ENCODE measurements around the gene FADD.
"Not testable (repeated sequence)": the region's sequence is repeated elsewhere in the genome, so short reads cannot be mapped to it uniquely, and the experiment has no call there.

The FADD gene

GRCh38 chr11:70218076-70218475, 15.0 kb downstream of the FADD start:
- H3K9me3 ChIP-seq (ENCODE audit: control insufficient read depth, low read length); H3K4me3 ChIP-seq (ENCODE audit: extremely low read depth, insufficient read depth, low read length, poor library complexity, severe bottlenecking); H3K4me1 ChIP-seq (ENCODE audit: control insufficient read depth, insufficient read depth, low read length, poor library complexity, severe bottlenecking); H3K27ac ChIP-seq (ENCODE audit: low read depth, low read length, severe bottlenecking); H3K36me3 ChIP-seq (ENCODE audit: control insufficient read depth, insufficient read depth, low read length): not testable (repeated sequence)
- 68 to 70% methylated on average over 6 of the region's 8 CpGs for WGBS, 2 experiments (ENCODE audit: insufficient coverage in 2 of 2)

- Histone ChIP-seq H3K4me1 (ENCODE audit: control insufficient read depth, insufficient read depth, low read length, poor library complexity, severe bottlenecking) (no peaks in the 10 kb centered on the region), H3K27ac (ENCODE audit: low read depth, low read length, severe bottlenecking) (no peak overlapping the region), H3K9me3 (ENCODE audit: control insufficient read depth, low read length) (no peaks in the 10 kb centered on the region), H3K36me3 (ENCODE audit: control insufficient read depth, insufficient read depth, low read length) (no peaks in the 10 kb centered on the region), H3K4me3 (ENCODE audit: extremely low read depth, insufficient read depth, low read length, poor library complexity, severe bottlenecking) (no peak overlapping the region)
- WGBS, 2 experiments (ENCODE audit: insufficient coverage in 2 of 2): 80% methylated on average over 1 to 2 of the region's 3 CpGs
Measured at GRCh38 chr11:70220136-70220535, 17.0 kb downstream of the FADD start.

GRCh38 chr11:70220920-70221319, 17.8 kb downstream of the FADD start:
- WGBS, 2 experiments (ENCODE audit: insufficient coverage in 2 of 2): 100% methylated on average over 1 of the region's 1 CpG; no CpG with 5 or more reads in 1 of the 2 experiments
- Histone ChIP-seq H3K4me3 (ENCODE audit: extremely low read depth, insufficient read depth, low read length, poor library complexity, severe bottlenecking) (no peak overlapping the region), H3K4me1 (ENCODE audit: control insufficient read depth, insufficient read depth, low read length, poor library complexity, severe bottlenecking) (no peaks in the 10 kb centered on the region), H3K36me3 (ENCODE audit: control insufficient read depth, insufficient read depth, low read length) (no peaks in the 10 kb centered on the region), H3K27ac (ENCODE audit: low read depth, low read length, severe bottlenecking) (no peak overlapping the region), H3K9me3 (ENCODE audit: control insufficient read depth, low read length) (no peaks in the 10 kb centered on the region)

GRCh38 chr11:70225681-70226177, 22.6 kb downstream of the FADD start:
- Histone ChIP-seq H3K4me3 (ENCODE audit: extremely low read depth, insufficient read depth, low read length, poor library complexity, severe bottlenecking) (no peak overlapping the region), H3K9me3 (ENCODE audit: control insufficient read depth, low read length) (no peaks in the 10 kb centered on the region), H3K36me3 (ENCODE audit: control insufficient read depth, insufficient read depth, low read length) (no peaks in the 10 kb centered on the region), H3K4me1 (ENCODE audit: control insufficient read depth, insufficient read depth, low read length, poor library complexity, severe bottlenecking) (peaks cover 5% of the 10 kb centered on the region), H3K27ac (ENCODE audit: low read depth, low read length, severe bottlenecking) (no peak overlapping the region)
- WGBS, 2 experiments (ENCODE audit: insufficient coverage in 2 of 2): 86 to 89% methylated on average over 8 of the region's 8 CpGs

- WGBS, 2 experiments (ENCODE audit: insufficient coverage in 2 of 2): 51 to 52% methylated on average over 3 of the region's 3 CpGs
- H3K4me1 ChIP-seq (ENCODE audit: control insufficient read depth, insufficient read depth, low read length, poor library complexity, severe bottlenecking): peaks cover 7% of the 10 kb centered on the region
- no peaks in the 10 kb centered on the region for H3K36me3 ChIP-seq (ENCODE audit: control insufficient read depth, insufficient read depth, low read length)
- H3K27ac ChIP-seq (ENCODE audit: low read depth, low read length, severe bottlenecking): no peak overlapping the region
- no peaks in the 10 kb centered on the region for H3K9me3 ChIP-seq (ENCODE audit: control insufficient read depth, low read length)
- no peak overlapping the region for H3K4me3 ChIP-seq (ENCODE audit: extremely low read depth, insufficient read depth, low read length, poor library complexity, severe bottlenecking)
Measured at GRCh38 chr11:70226183-70226582, 23.1 kb downstream of the FADD start.

DNA sequence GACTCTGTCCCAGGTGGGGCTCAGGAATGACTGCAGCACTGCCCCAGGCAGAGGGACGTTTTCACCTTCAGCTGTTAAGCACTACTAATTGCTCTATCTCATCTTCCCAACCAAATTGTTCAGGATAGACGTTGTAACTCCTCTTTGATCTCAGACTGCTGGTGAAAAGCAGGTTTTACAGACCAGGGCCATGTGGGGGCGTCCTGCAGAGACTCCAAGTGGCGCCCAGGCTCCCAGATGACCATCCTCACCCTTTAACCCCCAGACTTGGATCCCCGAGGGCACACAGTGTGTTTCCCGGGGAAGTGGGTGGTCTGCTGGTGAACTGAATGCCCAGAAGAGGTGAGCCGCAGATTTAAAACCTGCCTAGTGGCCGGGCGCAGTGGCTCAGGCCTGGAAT, 23.9 kb downstream of the FADD start:
- Histone ChIP-seq H3K36me3 (ENCODE audit: control insufficient read depth, insufficient read depth, low read length) (no peaks in the 10 kb centered on the region), H3K4me3 (ENCODE audit: extremely low read depth, insufficient read depth, low read length, poor library complexity, severe bottlenecking) (no peak overlapping the region), H3K27ac (ENCODE audit: low read depth, low read length, severe bottlenecking) (no peak overlapping the region), H3K4me1 (ENCODE audit: control insufficient read depth, insufficient read depth, low read length, poor library complexity, severe bottlenecking) (peaks cover 8% of the 10 kb centered on the region), H3K9me3 (ENCODE audit: control insufficient read depth, low read length) (no peaks in the 10 kb centered on the region)
- WGBS, 2 experiments (ENCODE audit: insufficient coverage in 2 of 2): 69 to 70% methylated on average over 7 to 9 of the region's 9 CpGs

GRCh38 chr11:70229737-70230136, 26.6 kb downstream of the FADD start:
- Histone ChIP-seq H3K4me1 (ENCODE audit: control insufficient read depth, insufficient read depth, low read length, poor library complexity, severe bottlenecking) (peaks cover 8% of the 10 kb centered on the region), H3K9me3 (ENCODE audit: control insufficient read depth, low read length) (no peaks in the 10 kb centered on the region), H3K27ac (ENCODE audit: low read depth, low read length, severe bottlenecking) (no peak overlapping the region), H3K36me3 (ENCODE audit: control insufficient read depth, insufficient read depth, low read length) (no peaks in the 10 kb centered on the region), H3K4me3 (ENCODE audit: extremely low read depth, insufficient read depth, low read length, poor library complexity, severe bottlenecking) (no peak overlapping the region)
- 95 to 96% methylated on average over 6 to 7 of the region's 10 CpGs for WGBS, 2 experiments (ENCODE audit: insufficient coverage in 2 of 2)

DNA sequence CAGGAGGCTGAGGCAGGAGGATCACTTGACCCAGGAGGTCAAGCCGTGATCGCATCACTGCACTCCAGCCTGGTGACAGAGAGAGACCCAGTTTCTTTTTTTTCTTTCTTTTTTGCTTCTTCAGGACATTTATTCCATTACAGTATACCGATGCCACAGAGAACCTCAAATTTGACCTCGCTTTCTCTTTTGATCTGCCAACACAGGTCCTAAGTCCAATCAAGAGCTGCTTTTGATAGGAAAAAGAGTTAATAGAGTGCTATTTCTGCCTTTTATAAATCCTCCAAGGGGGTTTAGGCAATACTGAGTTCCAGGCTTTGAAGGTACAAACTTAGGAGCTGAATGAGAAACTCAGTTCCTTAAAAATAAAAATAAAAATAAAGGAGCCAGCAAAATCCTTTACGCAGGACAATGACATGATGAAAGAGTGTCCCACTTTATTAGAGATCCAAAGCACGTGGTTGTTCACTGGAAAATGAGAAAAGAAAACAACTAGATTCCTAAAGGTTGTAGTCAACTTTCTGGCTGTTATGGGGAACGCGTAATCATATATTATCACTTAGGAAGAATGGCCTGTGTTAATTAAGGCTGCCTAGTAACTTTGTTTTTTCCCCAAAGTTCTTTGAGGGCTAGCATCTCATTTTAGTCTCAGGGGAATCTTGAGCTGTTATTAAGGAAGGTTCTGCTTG, 27.2 kb downstream of the FADD start:
- 89 to 95% methylated on average over 3 to 4 of the region's 8 CpGs for WGBS, 2 experiments (ENCODE audit: insufficient coverage in 2 of 2)
- H3K9me3 ChIP-seq (ENCODE audit: control insufficient read depth, low read length): no peaks in the 10 kb centered on the region
- peaks cover 8% of the 10 kb centered on the region for H3K4me1 ChIP-seq (ENCODE audit: control insufficient read depth, insufficient read depth, low read length, poor library complexity, severe bottlenecking)
- H3K36me3 ChIP-seq (ENCODE audit: control insufficient read depth, insufficient read depth, low read length): no peaks in the 10 kb centered on the region
- H3K4me3 ChIP-seq (ENCODE audit: extremely low read depth, insufficient read depth, low read length, poor library complexity, severe bottlenecking): no peak overlapping the region
- H3K27ac ChIP-seq (ENCODE audit: low read depth, low read length, severe bottlenecking): no peak overlapping the region

DNA sequence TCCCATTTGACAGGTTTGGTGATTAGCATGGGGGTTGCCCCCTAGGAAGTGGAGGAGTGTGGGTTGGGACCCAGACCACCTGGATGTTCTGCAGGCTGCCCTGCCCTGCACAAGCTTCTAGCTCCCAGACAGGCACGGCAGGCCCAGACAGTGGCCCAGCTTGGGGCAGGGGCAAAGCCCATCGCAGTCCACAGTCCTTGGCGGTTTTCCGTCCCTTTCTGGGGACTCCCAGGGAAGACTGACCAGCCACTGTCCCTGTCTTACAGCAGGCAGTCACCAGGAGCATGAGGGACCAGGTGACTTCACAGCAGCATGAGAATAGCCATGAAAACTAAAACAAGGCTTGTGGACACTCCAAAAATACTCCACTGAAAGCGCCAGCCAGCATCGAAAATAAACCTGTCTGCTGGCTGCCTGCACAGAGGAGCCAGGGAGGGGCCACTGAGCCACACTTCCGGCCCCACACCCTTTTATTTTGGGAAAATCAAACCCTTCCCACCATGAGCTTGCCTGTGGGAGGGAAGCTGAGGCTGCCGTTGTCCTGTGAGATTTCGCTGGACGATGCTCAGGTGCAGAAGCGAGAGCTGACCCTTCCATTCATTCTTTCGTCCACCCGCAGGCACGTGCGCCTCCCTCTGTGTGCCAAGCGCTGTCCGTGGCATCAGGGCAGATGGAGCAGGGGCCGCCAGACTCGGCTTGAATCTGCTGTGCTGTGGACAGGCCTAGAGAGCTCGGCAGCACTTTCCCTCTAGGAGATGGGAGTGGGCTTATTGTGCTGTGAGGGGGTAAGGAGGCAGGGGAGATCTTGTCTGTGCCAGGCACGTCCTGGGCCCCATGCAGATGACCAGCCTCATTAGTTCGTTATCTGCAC, 28.0 kb downstream of the FADD start:
- WGBS, 2 experiments (ENCODE audit: insufficient coverage in 2 of 2): 80 to 94% methylated on average over 2 to 12 of the region's 22 CpGs
- H3K4me3 ChIP-seq (ENCODE audit: extremely low read depth, insufficient read depth, low read length, poor library complexity, severe bottlenecking): no peak overlapping the region
- H3K27ac ChIP-seq (ENCODE audit: low read depth, low read length, severe bottlenecking): no peak overlapping the region
- H3K4me1 ChIP-seq (ENCODE audit: control insufficient read depth, insufficient read depth, low read length, poor library complexity, severe bottlenecking): peaks cover 8% of the 10 kb centered on the region
- no peaks in the 10 kb centered on the region for H3K9me3 ChIP-seq (ENCODE audit: control insufficient read depth, low read length)
- no peaks in the 10 kb centered on the region for H3K36me3 ChIP-seq (ENCODE audit: control insufficient read depth, insufficient read depth, low read length)

- Histone ChIP-seq H3K36me3 (ENCODE audit: control insufficient read depth, insufficient read depth, low read length) (no peaks in the 10 kb centered on the region), H3K4me1 (ENCODE audit: control insufficient read depth, insufficient read depth, low read length, poor library complexity, severe bottlenecking) (peaks cover 4% of the 10 kb centered on the region), H3K9me3 (ENCODE audit: control insufficient read depth, low read length) (no peaks in the 10 kb centered on the region), H3K27ac (ENCODE audit: low read depth, low read length, severe bottlenecking) (no peak overlapping the region), H3K4me3 (ENCODE audit: extremely low read depth, insufficient read depth, low read length, poor library complexity, severe bottlenecking) (no peak overlapping the region)
Measured at GRCh38 chr11:70233034-70233433, 29.9 kb downstream of the FADD start.

- no peaks in the 10 kb centered on the region for H3K9me3 ChIP-seq (ENCODE audit: control insufficient read depth, low read length)
- H3K4me1 ChIP-seq (ENCODE audit: control insufficient read depth, insufficient read depth, low read length, poor library complexity, severe bottlenecking): peaks cover 4% of the 10 kb centered on the region
- H3K4me3 ChIP-seq (ENCODE audit: extremely low read depth, insufficient read depth, low read length, poor library complexity, severe bottlenecking): no peak overlapping the region
- 87 to 91% methylated on average over 3 to 6 of the region's 11 CpGs for WGBS, 2 experiments (ENCODE audit: insufficient coverage in 2 of 2)
- no peak overlapping the region for H3K27ac ChIP-seq (ENCODE audit: low read depth, low read length, severe bottlenecking)
- no peaks in the 10 kb centered on the region for H3K36me3 ChIP-seq (ENCODE audit: control insufficient read depth, insufficient read depth, low read length)
Measured at GRCh38 chr11:70233511-70233934, 30.4 kb downstream of the FADD start.
